Measurements from ENCODE around the gene SMIM44. TPM values are rescaled to one million over a fixed set of nuclear protein-coding genes. Genes with fewer than 3 reads are reported as not detected.

SMIM44 gene
- total and polyA plus RNA-seq, 9 of the 15 experiments (the other 6 are each of a cell fraction or from before 2014, with no cell fraction given) = not detected

DNA sequence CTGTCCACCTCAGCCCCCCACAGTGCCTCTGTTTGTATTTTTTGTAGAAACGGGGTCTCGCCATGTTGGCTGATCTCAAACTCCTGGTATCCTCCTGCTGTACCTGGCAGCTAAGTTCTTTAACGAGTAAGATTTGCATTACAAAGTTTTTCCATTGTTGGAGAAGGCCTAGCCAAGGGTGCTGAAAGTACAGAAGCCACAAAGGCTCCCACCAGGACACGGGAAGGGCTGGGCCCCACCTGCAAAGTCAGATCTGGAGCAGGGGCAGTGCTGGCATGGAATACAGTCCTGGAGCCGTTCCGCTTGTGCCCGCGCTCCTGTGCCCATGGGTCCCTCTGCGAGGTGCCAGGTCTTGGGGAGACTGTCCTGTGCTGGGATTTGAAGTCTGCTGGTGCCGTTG lies 35.0 kb upstream of the SMIM44 start:
- H3K4me2 ChIP-seq (ENCODE audit: insufficient read depth, low read length) = no peak overlapping the region
- H3K9ac ChIP-seq (ENCODE audit: insufficient read depth in 1 of 2, low read depth in 2 of 2, low read length in 2 of 2) = no peak overlapping the region; a peak in 1 of 4 replicates
- intact Hi-C loops (cut with micrococcal nuclease) (no loop called here), in situ Hi-C loops (cut with MboI) (no loop called here)
- 81% methylated on average over 10 of the region's 10 CpGs for WGBS (ENCODE audit: insufficient coverage, low coverage, missing lambda C conversion rate)
- TF ChIP-seq SIN3B (IDR thresholded peaks at IDR 0.05; ENCODE audit: low read depth) (no peak), NBN (IDR thresholded peaks at IDR 0.05; ENCODE audit: low read depth) (no peak), NFXL1 (CRISPR knock-in tag; IDR thresholded peaks at IDR 0.05) (no peak)
- no peaks in the 10 kb centered on the region for H3K27me3 ChIP-seq (ENCODE audit: control insufficient read depth in 2 of 2, insufficient read depth in 2 of 2, low read length in 2 of 2)
- H3K9me1 ChIP-seq (ENCODE audit: control insufficient read depth, insufficient read depth, low read length) = peaks cover 4% of the 10 kb centered on the region
- POLR2A ChIA-PET = interaction anchor here (0.6 to 1.7 kb wide), 3 partner anchors 9 to 59 kb away, joined by 3 to 9 read pairs (median 4); partner anchors contain the start of gene DOHH
- peaks cover 76% of the 10 kb centered on the region for H3K79me2 ChIP-seq (ENCODE audit: control insufficient read depth, insufficient read depth, low read length)
- H3K9me3 ChIP-seq (replicated peaks; ENCODE audit: control insufficient read depth, insufficient read depth, low read depth, low read length) = no peaks in the 10 kb centered on the region
- no peak for DNase-seq (ENCODE audit: extremely low read depth in 1 of 4, low spot score in 3 of 4)
- FAIRE-seq = no peak
- CTCF ChIA-PET (ENCODE audit: low intra/inter-chr PET ratio) = no interaction called here
- H2AFZ ChIP-seq (ENCODE audit: low read depth, low read length) = no peak overlapping the region
- H3K4me3 ChIP-seq = no peak overlapping the region
- peaks cover 23% of the 10 kb centered on the region; the same call in 1 of the 3 replicates for H3K36me3 ChIP-seq (ENCODE audit: control insufficient read depth, insufficient read depth, low read length)
- no peak for ATAC-seq
- H4K20me1 ChIP-seq (replicated peaks; ENCODE audit: control insufficient read depth, insufficient read depth, low read length) = peaks cover 28% of the 10 kb centered on the region
- peaks cover 19 to 76% of the 10 kb centered on the region in 2 experiments for H3K4me1 ChIP-seq (replicated peaks in 1 of 2; ENCODE audit: control insufficient read depth in 2 of 2, insufficient read depth in 2 of 2, low read length in 2 of 2)
- H3K27ac ChIP-seq (ENCODE audit: extremely low read depth, low read depth, low read length) = no peak overlapping the region
- BruUV-seq (replicated peaks) = no TSS peak

GRCh38 chr19:3517638-3518037 lies 34.4 kb upstream of the SMIM44 start:
- H3K9me1 ChIP-seq (ENCODE audit: control insufficient read depth, insufficient read depth, low read length) = peaks cover 4% of the 10 kb centered on the region
- H3K36me3 ChIP-seq (ENCODE audit: control insufficient read depth, insufficient read depth, low read length) = peaks cover 20% of the 10 kb centered on the region; the same call in 1 of the 3 replicates
- CTCF ChIA-PET (ENCODE audit: low intra/inter-chr PET ratio) = no interaction called here
- no peak overlapping the region for H3K9ac ChIP-seq (ENCODE audit: insufficient read depth in 1 of 2, low read depth in 2 of 2, low read length in 2 of 2)
- BruUV-seq (replicated peaks) = no TSS peak
- ATAC-seq = no peak
- no peak for FAIRE-seq
- no peak overlapping the region for H3K4me2 ChIP-seq (ENCODE audit: insufficient read depth, low read length)
- H2AFZ ChIP-seq (ENCODE audit: low read depth, low read length) = no peak overlapping the region
- H3K4me1 ChIP-seq (replicated peaks in 1 of 2; ENCODE audit: control insufficient read depth in 2 of 2, insufficient read depth in 2 of 2, low read length in 2 of 2) = peaks cover 19 to 76% of the 10 kb centered on the region in 2 experiments
- no peaks in the 10 kb centered on the region for H3K9me3 ChIP-seq (replicated peaks; ENCODE audit: control insufficient read depth, insufficient read depth, low read depth, low read length)
- H4K20me1 ChIP-seq (replicated peaks; ENCODE audit: control insufficient read depth, insufficient read depth, low read length) = peaks cover 31% of the 10 kb centered on the region
- intact Hi-C loops (cut with micrococcal nuclease) = no loop called here
- H3K79me2 ChIP-seq (ENCODE audit: control insufficient read depth, insufficient read depth, low read length) = peaks cover 76% of the 10 kb centered on the region
- no peak overlapping the region for H3K4me3 ChIP-seq
- in situ Hi-C loops (cut with MboI) = no loop called here
- H3K27ac ChIP-seq (ENCODE audit: extremely low read depth, low read depth, low read length) = no peak overlapping the region
- POLR2A ChIA-PET = interaction anchor here (0.6 to 1.7 kb wide), 5 partner anchors 8 to 95 kb away, joined by 3 to 9 read pairs (median 3); partner anchors contain the start of gene DOHH
- WGBS (ENCODE audit: insufficient coverage, low coverage, missing lambda C conversion rate) = 59% methylated on average over 2 of the region's 2 CpGs
- H3K27me3 ChIP-seq (ENCODE audit: control insufficient read depth in 2 of 2, insufficient read depth in 2 of 2, low read length in 2 of 2) = no peaks in the 10 kb centered on the region
- DNase-seq (ENCODE audit: extremely low read depth in 1 of 4, low spot score in 3 of 4) = no peak
- no peak for TF ChIP-seq ZNF280B (CRISPR knock-in tag; IDR thresholded peaks at IDR 0.05)
- TF ChIP-seq CEBPG (CRISPR knock-in tag; IDR thresholded peaks at IDR 0.05) = no peak
- TF ChIP-seq CEBPG (tag; conservative IDR thresholded peaks at IDR 0.05 in 1 of 2, IDR thresholded peaks at IDR 0.05 in 1 of 2) = peak in 1 of 2 experiments; percentile 80; a peak in 2 of 4 replicates
- TF ChIP-seq SMC3 (conservative IDR thresholded peaks at IDR 0.05; ENCODE audit: insufficient read depth, low read depth, low read length) = no peak
- TF ChIP-seq ZNF121 (CRISPR knock-in tag; conservative IDR thresholded peaks at IDR 0.05) = peak; percentile 68
- no peak for TF ChIP-seq ZBTB5 (IDR thresholded peaks at IDR 0.05)
- no peak for TF ChIP-seq EHMT2 (IDR thresholded peaks at IDR 0.05)
- peak; percentile 67 for TF ChIP-seq CEBPB (tag; IDR thresholded peaks at IDR 0.05)
- TF ChIP-seq PTTG1 (tag; IDR thresholded peaks at IDR 0.05; ENCODE audit: low read depth) = no peak
- peak in 1 of 2 experiments; percentile 33; a peak in 1 of 4 replicates for TF ChIP-seq RCOR1 (IDR thresholded peaks at IDR 0.05; ENCODE audit: borderline replicate concordance in 1 of 2, low read depth in 2 of 2, low read length in 2 of 2)
- peak in 1 of 2 experiments; percentile 45; a peak in 1 of 4 replicates for TF ChIP-seq KDM1A (IDR thresholded peaks at IDR 0.05)

All from K562 (cell line).